HepG2 (cell line): ENCODE results near the gene FAM24A. TPM values are rescaled to one million over a fixed set of nuclear protein-coding genes. Genes with fewer than 3 reads are reported as not detected.

ENCODE experiments used
- ATAC-seq: fragments of 200-7000 bp; cut with Tn5 transposase; 3 replicates; pipeline ENCODE4 v1.9.1; 2020; ENCODE audit warnings: mild to moderate bottlenecking, moderate library complexity
- BruUV-seq: library from RNA; stranded (reverse); fragments of 400-500 nt; replicated peaks from 2 replicates; lab custom pipeline; 2021; lab: Mats Ljungman, UMichigan
- CTCF ChIA-PET: fragments of 300-600 bp; formaldehyde crosslinking; extraction: SDS; loops from one replicate; lab custom pipeline; 2021; ENCODE audit warnings: low total read pairs, inconsistent platforms, low intra/inter-chr PET ratio; lab: Yijun Ruan, JAX
- POLR2A ChIA-PET: fragments of 350-600 bp; sonication (Branson Sonifier 250); formaldehyde crosslinking; loops from one replicate; lab custom pipeline; 2020; ENCODE audit warnings: antibody characterized with exemption, inconsistent platforms; lab: Yijun Ruan, JAX
- DNase-seq: peaks from one replicate; pipeline ENCODE4 v3.0.0-alpha.2; 2015; ENCODE audit warnings: low spot score
- FAIRE-seq: peaks from 3 replicates; lab custom pipeline; 2011; peaks lifted over from hg19 to GRCh38; lab: Jason Lieb, UNC
- H2AFZ ChIP-seq: one replicate; pipeline ENCODE4 v1.6.1; 2011; ENCODE audit warnings: low read length, inconsistent platforms
- H3K27ac ChIP-seq: fragments of 300-600 bp; 3 replicates; pipeline ENCODE4 v1.8.0; 2011; ENCODE audit warnings: mixed run types, mild to moderate bottlenecking, mixed read lengths, low read length, inconsistent platforms; ENCODE audit not compliant: insufficient read depth; ENCODE audit errors: extremely low read length
- H3K27me3 ChIP-seq, 2 experiments: fragments of 200-600 bp in 1 of 2; 2 replicates in 1 of 2; 3 replicates in 1 of 2; pipeline versions ENCODE4 v1.6.0 to v1.8.0; 2011; ENCODE audit warnings: low read length in 2 of 2, mild to moderate bottlenecking in 2 of 2, moderate library complexity in 2 of 2, inconsistent platforms in 1 of 2; ENCODE audit not compliant: insufficient read depth in 2 of 2, control insufficient read depth in 1 of 2
- H3K36me3 ChIP-seq, 2 experiments: fragments of 200-600 bp in 1 of 2; replicated peaks in 1 of 2; 2 replicates in 1 of 2; 3 replicates in 1 of 2; pipeline versions ENCODE4 v1.5.1 to v1.8.0; 2011; ENCODE audit warnings: low read length in 2 of 2, inconsistent platforms in 1 of 2; ENCODE audit not compliant: insufficient read depth in 2 of 2, control insufficient read depth in 1 of 2
- H3K4me1 ChIP-seq: 2 replicates; pipeline ENCODE4 v1.5.1; 2012; ENCODE audit warnings: low read length, inconsistent platforms; ENCODE audit not compliant: insufficient read depth
- H3K4me2 ChIP-seq: 2 replicates; pipeline ENCODE4 v1.6.0; 2011; ENCODE audit warnings: low read depth, low read length, inconsistent platforms
- H3K4me3 ChIP-seq, 3 experiments: fragments of 200-600 bp in 1 of 3; sonication (generic), shearing (Covaris generic) in 1 of 3; replicated peaks in 1 of 3; 2 replicates each; pipeline ENCODE4 v1.5.1; 2011 to 2016; ENCODE audit warnings: low read length in 3 of 3, inconsistent platforms in 2 of 3, low read depth in 2 of 3, mild to moderate bottlenecking in 2 of 3, control low read depth in 1 of 3, mixed read lengths in 1 of 3; ENCODE audit not compliant: insufficient read depth in 1 of 3
- H3K79me2 ChIP-seq: one replicate; pipeline ENCODE4 v1.6.1; 2011; ENCODE audit warnings: low read length, inconsistent platforms; ENCODE audit not compliant: insufficient read depth
- H3K9ac ChIP-seq: 2 replicates; pipeline ENCODE4 v1.6.0; 2011; ENCODE audit warnings: mild to moderate bottlenecking, low read depth, low read length, inconsistent platforms; ENCODE audit not compliant: insufficient read depth
- H3K9me3 ChIP-seq: 2 replicates; pipeline ENCODE4 v1.5.1; 2012; ENCODE audit warnings: mild to moderate bottlenecking, low read length
- H4K20me1 ChIP-seq: 2 replicates; pipeline ENCODE4 v1.6.0; 2011; ENCODE audit warnings: inconsistent platforms, mild to moderate bottlenecking, low read length, moderate library complexity; ENCODE audit not compliant: insufficient read depth
- KLF15 ChIP-seq: sonication (generic); formaldehyde crosslinking; IDR thresholded peaks from 2 replicates; pipeline ENCODE4 v1.8.1; 2023; ENCODE audit warnings: borderline replicate concordance, mild to moderate bottlenecking, inconsistent platforms, missing genetic modification reagents, mixed read lengths
- KMT2A ChIP-seq: sonication (generic); formaldehyde crosslinking; IDR thresholded peaks from 2 replicates; pipeline ENCODE4 v1.4.0; 2020; ENCODE audit warnings: missing genetic modification reagents
- MIER2 ChIP-seq: IDR thresholded peaks from 2 replicates; pipeline ENCODE4 v1.6.1; 2016; ENCODE audit warnings: missing biosample characterization, missing genetic modification reagents
- MTA3 ChIP-seq: sonication (generic); formaldehyde crosslinking; IDR thresholded peaks from 2 replicates; pipeline ENCODE4 v1.4.0; 2020; ENCODE audit warnings: missing genetic modification reagents
- NR1H2 ChIP-seq: sonication (generic); formaldehyde crosslinking; IDR thresholded peaks from 2 replicates; pipeline ENCODE4 v1.8.1; 2022; ENCODE audit warnings: low read depth, missing genetic modification reagents, borderline replicate concordance
- PRPF4 ChIP-seq: fragments of 200-400 bp; formaldehyde crosslinking; IDR thresholded peaks from 2 replicates; pipeline ENCODE4 v1.6.1; 2016; ENCODE audit warnings: low read length, low read depth; ENCODE audit not compliant: poor library complexity, severe bottlenecking
- SCMH1 ChIP-seq: sonication (generic); formaldehyde crosslinking; IDR thresholded peaks from 2 replicates; pipeline ENCODE4 v1.9.0; 2021; ENCODE audit warnings: missing genetic modification reagents, mild to moderate bottlenecking, borderline replicate concordance
- SRF ChIP-seq: IDR thresholded peaks from 2 replicates; pipeline ENCODE4 v1.6.1; 2011; ENCODE audit warnings: mild to moderate bottlenecking, low read depth, low read length, moderate library complexity
- STAT5B ChIP-seq: sonication (generic); formaldehyde crosslinking; IDR thresholded peaks from 2 replicates; pipeline ENCODE4 v1.4.0; 2020; ENCODE audit warnings: missing genetic modification reagents
- ZNF333 ChIP-seq: sonication (generic); formaldehyde crosslinking; IDR thresholded peaks from 2 replicates; pipeline ENCODE4 v1.4.0; 2020; ENCODE audit warnings: mild to moderate bottlenecking, missing genetic modification reagents, borderline replicate concordance
- ZNF644 ChIP-seq: IDR thresholded peaks from 2 replicates; pipeline ENCODE4 v1.6.1; 2016; ENCODE audit warnings: low read depth
- WGBS: methylation state at CpG from one replicate; pipeline ENCODE4 v1.1.6; 2017; ENCODE audit warnings: low lambda C conversion rate; 5-methylcytosine and 5-hydroxymethylcytosine counted together
- in situ Hi-C: cut with HindIII; loops from 2 replicates; pipeline ENCODE4 v1.10.0; 2017; ENCODE audit warnings: low pct_unique_long_range_greater_than_20kb; ENCODE audit not compliant: extremely low pct_ligation_motif_present
- intact Hi-C: fragments of 100-400 bp; cut with micrococcal nuclease; formaldehyde crosslinking; loops from one replicate; pipeline ENCODE4 v1.10.0; 2022; ENCODE audit not compliant: unreplicated experiment
- polyA plus RNA-seq, 8 experiments: library from polyadenylated mRNA; depleted of rRNA in 3 of 8; stranded (reverse) in 7 of 8; unstranded in 1 of 8; fragments of >200 nt; fragmentation: Illumina TruSeq in 4 of 8; extraction: Trizol in 4 of 8; gene quantifications; 2 replicates each; pipeline versions ENCODE4 v1.2.1 to v1.2.3, GENCODE V29; 2011 to 2016; ENCODE audit warnings: low read depth in 4 of 8, missing spikeins in 1 of 8, mixed read lengths in 1 of 8; ENCODE audit not compliant: insufficient read depth in 1 of 8
- total RNA-seq, 5 experiments: library from RNA; depleted of rRNA; stranded (reverse); fragments of >200 nt; fragmentation: Illumina TruSeq; extraction: Trizol; gene quantifications; 2 replicates each; pipeline ENCODE4 v1.2.3, GENCODE V29; 2016; ENCODE audit warnings: low read depth in 1 of 5
- TF ChIP-seq, protein P1 (sequence below): sonication (generic); formaldehyde crosslinking; IDR thresholded peaks from 2 replicates; pipeline ENCODE4 v1.5.0; 2020; ENCODE audit warnings: mild to moderate bottlenecking, low read depth, missing genetic modification reagents, borderline replicate concordance
- TF ChIP-seq, protein P2 (sequence below): sonication (generic); formaldehyde crosslinking; IDR thresholded peaks from 2 replicates; pipeline ENCODE4 v1.9.0; 2021; ENCODE audit warnings: mild to moderate bottlenecking, missing genetic modification reagents

The FAM24A gene
- total and polyA plus RNA-seq, 2 of the 13 experiments (the other 11 are each of a cell fraction or from before 2014, with no cell fraction given) = not detected

- H3K9ac ChIP-seq = no peak overlapping the region
- no peaks in the 10 kb centered on the region for H3K4me1 ChIP-seq
- WGBS = 84% methylated on average over 6 of the region's 6 CpGs
- intact Hi-C loops (no loop called here), in situ Hi-C loops (no loop called here)
- ATAC-seq (no peak), DNase-seq (no peak), FAIRE-seq (no peak)
- H2AFZ ChIP-seq = no peak overlapping the region
- H3K9me3 ChIP-seq = no peaks in the 10 kb centered on the region
- no peaks in the 10 kb centered on the region for H3K79me2 ChIP-seq
- no peaks in the 10 kb centered on the region for H3K27me3 ChIP-seq
- H3K36me3 ChIP-seq = peaks cover 0 to 4% of the 10 kb centered on the region in 2 experiments; a peak in 1 of 5 replicates
- POLR2A ChIA-PET = no interaction called here
- H3K4me3 ChIP-seq = no peak overlapping the region
- H3K27ac ChIP-seq = no peak overlapping the region
- CTCF ChIA-PET = no interaction called here
- no peak for TF ChIP-seq STAT5B (CRISPR knock-in tag)
- TF ChIP-seq, protein P1, sequence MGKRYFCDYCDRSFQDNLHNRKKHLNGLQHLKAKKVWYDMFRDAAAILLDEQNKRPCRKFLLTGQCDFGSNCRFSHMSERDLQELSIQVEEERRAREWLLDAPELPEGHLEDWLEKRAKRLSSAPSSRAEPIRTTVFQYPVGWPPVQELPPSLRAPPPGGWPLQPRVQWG = no peak
- no peak for TF ChIP-seq SCMH1 (CRISPR knock-in tag)
- no peak for TF ChIP-seq ZNF333 (CRISPR knock-in tag)
- TF ChIP-seq NR1H2 (CRISPR knock-in tag) = no peak
- TF ChIP-seq KMT2A (CRISPR knock-in tag) = no peak
- no peak for TF ChIP-seq MTA3 (CRISPR knock-in tag)
- TF ChIP-seq, protein P2, sequence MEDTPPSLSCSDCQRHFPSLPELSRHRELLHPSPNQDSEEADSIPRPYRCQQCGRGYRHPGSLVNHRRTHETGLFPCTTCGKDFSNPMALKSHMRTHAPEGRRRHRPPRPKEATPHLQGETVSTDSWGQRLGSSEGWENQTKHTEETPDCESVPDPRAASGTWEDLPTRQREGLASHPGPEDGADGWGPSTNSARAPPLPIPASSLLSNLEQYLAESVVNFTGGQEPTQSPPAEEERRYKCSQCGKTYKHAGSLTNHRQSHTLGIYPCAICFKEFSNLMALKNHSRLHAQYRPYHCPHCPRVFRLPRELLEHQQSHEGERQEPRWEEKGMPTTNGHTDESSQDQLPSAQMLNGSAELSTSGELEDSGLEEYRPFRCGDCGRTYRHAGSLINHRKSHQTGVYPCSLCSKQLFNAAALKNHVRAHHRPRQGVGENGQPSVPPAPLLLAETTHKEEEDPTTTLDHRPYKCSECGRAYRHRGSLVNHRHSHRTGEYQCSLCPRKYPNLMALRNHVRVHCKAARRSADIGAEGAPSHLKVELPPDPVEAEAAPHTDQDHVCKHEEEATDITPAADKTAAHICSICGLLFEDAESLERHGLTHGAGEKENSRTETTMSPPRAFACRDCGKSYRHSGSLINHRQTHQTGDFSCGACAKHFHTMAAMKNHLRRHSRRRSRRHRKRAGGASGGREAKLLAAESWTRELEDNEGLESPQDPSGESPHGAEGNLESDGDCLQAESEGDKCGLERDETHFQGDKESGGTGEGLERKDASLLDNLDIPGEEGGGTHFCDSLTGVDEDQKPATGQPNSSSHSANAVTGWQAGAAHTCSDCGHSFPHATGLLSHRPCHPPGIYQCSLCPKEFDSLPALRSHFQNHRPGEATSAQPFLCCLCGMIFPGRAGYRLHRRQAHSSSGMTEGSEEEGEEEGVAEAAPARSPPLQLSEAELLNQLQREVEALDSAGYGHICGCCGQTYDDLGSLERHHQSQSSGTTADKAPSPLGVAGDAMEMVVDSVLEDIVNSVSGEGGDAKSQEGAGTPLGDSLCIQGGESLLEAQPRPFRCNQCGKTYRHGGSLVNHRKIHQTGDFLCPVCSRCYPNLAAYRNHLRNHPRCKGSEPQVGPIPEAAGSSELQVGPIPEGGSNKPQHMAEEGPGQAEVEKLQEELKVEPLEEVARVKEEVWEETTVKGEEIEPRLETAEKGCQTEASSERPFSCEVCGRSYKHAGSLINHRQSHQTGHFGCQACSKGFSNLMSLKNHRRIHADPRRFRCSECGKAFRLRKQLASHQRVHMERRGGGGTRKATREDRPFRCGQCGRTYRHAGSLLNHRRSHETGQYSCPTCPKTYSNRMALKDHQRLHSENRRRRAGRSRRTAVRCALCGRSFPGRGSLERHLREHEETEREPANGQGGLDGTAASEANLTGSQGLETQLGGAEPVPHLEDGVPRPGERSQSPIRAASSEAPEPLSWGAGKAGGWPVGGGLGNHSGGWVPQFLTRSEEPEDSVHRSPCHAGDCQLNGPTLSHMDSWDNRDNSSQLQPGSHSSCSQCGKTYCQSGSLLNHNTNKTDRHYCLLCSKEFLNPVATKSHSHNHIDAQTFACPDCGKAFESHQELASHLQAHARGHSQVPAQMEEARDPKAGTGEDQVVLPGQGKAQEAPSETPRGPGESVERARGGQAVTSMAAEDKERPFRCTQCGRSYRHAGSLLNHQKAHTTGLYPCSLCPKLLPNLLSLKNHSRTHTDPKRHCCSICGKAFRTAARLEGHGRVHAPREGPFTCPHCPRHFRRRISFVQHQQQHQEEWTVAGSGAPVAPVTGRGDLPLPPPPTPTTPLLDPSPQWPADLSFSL (CRISPR knock-in tag) = no peak
- no peak for TF ChIP-seq PRPF4
- TF ChIP-seq MIER2 (CRISPR knock-in tag) = no peak
- no peak for TF ChIP-seq KLF15 (CRISPR knock-in tag)
- no peak for TF ChIP-seq SRF
- TF ChIP-seq ZNF644 (CRISPR knock-in tag) = no peak
- H3K4me2 ChIP-seq = no peak overlapping the region
- H4K20me1 ChIP-seq = no peaks in the 10 kb centered on the region
- BruUV-seq = no TSS peak
Measured at GRCh38 chr10:122931088-122931906, 20.9 kb downstream of the FAM24A start.
